GM18499 (cell line): Measurements from ENCODE around the gene MEX3A.
A peak's percentile ranks its signal among the peaks of the same experiment; 100 is the strongest.

Experiments used
- ATAC-seq: cut with Tn5 transposase; IDR thresholded peaks from one replicate; pipeline ENCODE4 v1.9.1; 2021; ENCODE audit warnings: moderate number of reproducible peaks; ENCODE audit not compliant: insufficient read depth, unreplicated experiment

MEX3A gene

GRCh38 chr1:156103521-156103947, 21.3 kb upstream of the MEX3A start:
- no peak for ATAC-seq

GRCh38 chr1:156102633-156103511, 20.6 kb upstream of the MEX3A start:
- no peak for ATAC-seq

GRCh38 chr1:156101880-156102279, 19.6 kb upstream of the MEX3A start:
- ATAC-seq = no peak

- ATAC-seq = no peak
Observed at GRCh38 chr1:156100205-156100995, 18.1 kb upstream of the MEX3A start.

GRCh38 chr1:156099282-156099681, 17.0 kb upstream of the MEX3A start:
- ATAC-seq = no peak

- no peak for ATAC-seq
Observed at GRCh38 chr1:156098784-156099183, 16.5 kb upstream of the MEX3A start.

- no peak for ATAC-seq
Observed at GRCh38 chr1:156097499-156098178, 15.4 kb upstream of the MEX3A start.

- peak; percentile 38 for ATAC-seq
Observed at GRCh38 chr1:156096640-156097391, 14.6 kb upstream of the MEX3A start.

GRCh38 chr1:156095906-156096508, 13.7 kb upstream of the MEX3A start:
- no peak for ATAC-seq

- no peak for ATAC-seq
Observed at GRCh38 chr1:156091610-156092009, 9.3 kb upstream of the MEX3A start.

- ATAC-seq = no peak
Observed at GRCh38 chr1:156090840-156091188, 8.5 kb upstream of the MEX3A start.

- ATAC-seq = no peak
Observed at GRCh38 chr1:156090138-156090839, 8.0 kb upstream of the MEX3A start.

GRCh38 chr1:156089704-156090103, 7.4 kb upstream of the MEX3A start:
- ATAC-seq = no peak

GRCh38 chr1:156086256-156086662, 4.0 kb upstream of the MEX3A start:
- no peak for ATAC-seq

GRCh38 chr1:156083800-156084790, 1.8 kb upstream of the MEX3A start:
- no peak for ATAC-seq

- ATAC-seq = no peak
Observed at GRCh38 chr1:156081917-156082308, 352 bp downstream of the MEX3A start.

GRCh38 chr1:156081180-156081916, 917 bp downstream of the MEX3A start:
- no peak for ATAC-seq

GRCh38 chr1:156080863-156081179, 1.4 kb downstream of the MEX3A start:
- ATAC-seq = no peak
